GM19240 (cell line): ENCODE results near the gene TBC1D10A.

Experiments used
- DNase-seq: peaks from one replicate; pipeline ENCODE4 v3.0.0; 2011; ENCODE audit warnings: low spot score; ENCODE audit not compliant: insufficient read length

The TBC1D10A gene

DNA sequence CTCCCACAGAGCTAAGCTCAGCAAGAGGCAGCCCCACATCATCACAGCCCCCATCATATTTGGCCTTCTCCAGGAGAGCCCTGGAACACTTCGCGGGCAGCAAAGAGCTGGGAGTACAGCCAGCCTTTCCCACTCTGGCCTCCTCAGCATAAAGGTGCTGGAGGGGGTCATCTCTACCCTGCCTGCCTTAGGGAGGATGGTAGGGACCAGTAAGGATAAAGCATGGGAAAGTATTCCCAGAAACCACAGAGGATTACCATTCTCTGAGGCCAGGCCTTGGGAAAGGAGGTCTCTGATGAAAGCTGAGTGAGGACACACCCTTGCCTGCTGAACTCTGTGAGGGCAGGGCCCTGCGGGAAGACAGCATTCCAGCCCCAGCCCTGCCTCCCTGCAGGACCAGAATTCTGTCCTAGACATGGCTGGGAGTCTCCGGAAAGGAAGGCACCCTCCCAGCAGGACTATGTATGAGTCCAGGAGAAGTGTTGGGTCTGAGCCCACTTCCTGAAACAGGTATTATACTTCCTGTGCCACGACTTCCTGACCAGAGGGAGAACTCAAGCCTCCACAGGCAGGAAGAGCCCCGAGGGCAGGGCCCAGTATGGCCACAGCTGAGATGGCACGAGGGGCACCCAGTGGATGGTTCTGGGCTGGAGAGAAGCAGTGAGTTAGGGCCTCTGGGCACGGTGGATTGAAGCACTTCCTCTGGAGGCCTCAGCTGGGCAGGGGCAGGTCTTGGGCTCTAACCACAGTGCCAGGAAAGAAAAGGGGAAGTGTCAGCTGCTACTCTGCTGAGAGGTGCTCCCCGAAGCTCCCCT, 24.5 kb downstream of the TBC1D10A start:
- DNase-seq, result no peak

DNA sequence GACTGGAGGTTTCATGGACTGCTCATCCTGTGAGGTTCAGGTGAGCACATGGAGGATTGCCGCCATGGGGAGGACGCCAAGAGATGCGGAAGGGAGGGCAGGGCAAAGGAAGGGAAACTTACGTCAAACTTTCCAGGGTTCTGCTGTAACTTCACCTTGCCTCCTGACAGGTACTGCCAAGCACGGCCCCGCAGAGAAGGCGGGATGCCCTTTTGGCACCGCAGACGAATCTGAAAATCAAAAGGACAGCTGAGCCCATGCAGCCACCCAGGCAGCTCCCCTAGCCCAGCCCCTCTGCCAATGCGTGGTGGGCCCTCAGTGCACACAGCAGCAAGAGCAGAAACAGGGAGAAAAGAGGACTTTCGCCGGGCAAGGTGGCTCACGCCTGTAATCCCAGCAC, 27.4 kb downstream of the TBC1D10A start:
- DNase-seq, result no peak

DNA sequence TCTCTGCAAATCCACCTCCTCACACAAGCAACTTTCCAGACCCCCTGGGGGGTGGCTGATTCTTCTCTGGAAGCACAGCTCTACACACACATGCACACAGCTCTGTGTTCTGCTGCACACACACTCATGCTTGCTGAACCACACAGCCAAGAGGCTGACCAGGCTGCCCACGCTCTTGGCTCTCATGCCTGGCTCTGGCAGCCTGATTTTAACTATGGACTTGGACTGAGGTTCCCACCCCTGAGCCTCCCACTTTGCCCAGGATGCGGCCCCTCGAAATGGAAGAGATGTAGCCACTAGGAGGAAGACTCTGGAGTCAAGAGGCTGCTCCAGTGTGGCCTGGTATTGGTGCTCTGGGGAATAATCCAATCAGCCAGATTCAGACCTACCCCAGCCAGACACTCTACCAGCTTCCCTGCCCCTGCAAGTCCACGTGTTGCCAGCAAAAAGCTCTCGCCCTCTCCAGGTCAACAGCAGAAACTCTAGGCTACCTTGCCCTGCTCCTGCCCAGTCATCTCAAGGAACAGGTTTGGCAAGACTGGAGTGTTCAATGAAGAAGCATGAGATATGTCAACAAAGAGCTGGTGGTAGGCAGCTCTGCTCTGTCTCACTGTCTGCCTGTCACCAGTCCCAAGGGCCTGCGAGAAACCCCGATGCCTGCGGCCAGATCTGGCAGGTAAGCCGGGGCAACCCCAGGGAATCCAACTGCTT, 28.6 kb downstream of the TBC1D10A start:
- no peak for DNase-seq

DNA sequence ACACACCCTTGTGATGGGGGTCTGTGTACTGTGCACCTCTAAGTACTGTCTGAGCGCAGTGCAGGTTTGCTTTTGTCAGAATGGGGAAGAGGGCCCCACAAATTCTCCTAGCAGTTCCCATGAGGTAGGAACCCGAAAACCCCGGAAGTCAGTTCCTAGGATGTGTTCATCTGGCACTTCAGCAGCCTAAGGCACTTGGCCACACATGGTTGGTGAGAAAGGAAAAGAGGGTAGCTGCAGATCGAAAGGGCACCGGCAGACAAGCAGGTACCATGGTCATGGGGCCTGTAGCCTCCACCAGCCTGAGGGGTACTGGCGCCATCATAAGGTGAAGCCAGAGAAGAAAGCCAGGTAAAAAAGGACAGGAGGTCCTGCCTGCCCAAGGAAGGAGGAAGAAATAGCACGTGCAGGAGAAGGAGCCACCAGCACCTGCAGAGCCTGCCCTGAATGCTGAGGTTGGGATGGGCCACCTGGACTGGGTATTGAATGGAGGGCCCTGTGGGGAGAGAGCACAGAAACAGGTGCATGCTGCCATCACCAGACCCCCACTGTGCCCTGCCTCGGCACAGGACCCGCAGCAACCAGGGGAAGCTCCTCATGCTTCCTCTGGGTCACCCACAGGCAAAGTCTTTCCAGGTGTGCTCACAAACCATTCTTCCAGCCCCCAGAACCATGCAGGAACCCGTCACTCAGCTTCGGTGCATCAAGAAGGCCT, 29.3 kb downstream of the TBC1D10A start:
- DNase-seq, result no peak

DNA sequence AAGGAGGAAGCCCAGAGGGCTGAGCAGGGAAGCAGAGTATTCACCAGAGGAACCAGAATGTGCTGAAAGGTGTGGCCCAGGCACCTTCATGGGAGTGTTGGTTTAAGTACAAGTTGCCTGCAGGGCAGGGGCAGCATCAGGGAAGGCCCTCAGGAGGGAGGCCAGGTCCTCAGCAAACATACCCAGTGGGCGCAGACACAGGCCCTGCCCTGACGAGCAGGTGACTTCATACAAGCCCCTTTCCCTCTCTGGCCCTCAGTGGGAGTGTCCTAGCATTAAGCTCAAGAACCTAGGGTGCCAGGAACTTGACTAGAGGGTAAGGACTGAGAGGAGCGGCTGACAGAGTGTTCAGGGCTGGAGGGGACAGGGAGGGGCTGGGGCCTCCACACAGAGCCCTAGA, 29.9 kb downstream of the TBC1D10A start:
- no peak for DNase-seq

DNA sequence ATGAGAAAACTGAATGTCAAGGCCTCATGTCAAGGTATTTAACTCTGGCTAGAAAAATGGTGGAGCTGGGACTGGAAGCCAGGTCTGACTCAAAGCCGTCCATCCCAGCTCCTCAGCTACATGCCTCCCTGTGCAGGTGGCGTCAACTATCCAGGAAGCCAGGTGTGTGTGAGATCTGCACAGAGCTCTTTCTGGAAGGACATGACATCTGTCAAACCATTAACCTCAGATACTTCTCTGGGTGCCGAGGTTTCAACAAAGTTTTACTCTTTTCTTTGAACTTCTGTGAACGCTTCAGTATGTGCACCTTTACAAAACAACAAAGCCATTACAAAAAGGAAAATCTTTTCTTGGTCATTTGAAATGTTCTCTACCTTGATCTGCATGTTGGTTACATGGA, 30.4 kb downstream of the TBC1D10A start:
- DNase-seq, result no peak

DNA sequence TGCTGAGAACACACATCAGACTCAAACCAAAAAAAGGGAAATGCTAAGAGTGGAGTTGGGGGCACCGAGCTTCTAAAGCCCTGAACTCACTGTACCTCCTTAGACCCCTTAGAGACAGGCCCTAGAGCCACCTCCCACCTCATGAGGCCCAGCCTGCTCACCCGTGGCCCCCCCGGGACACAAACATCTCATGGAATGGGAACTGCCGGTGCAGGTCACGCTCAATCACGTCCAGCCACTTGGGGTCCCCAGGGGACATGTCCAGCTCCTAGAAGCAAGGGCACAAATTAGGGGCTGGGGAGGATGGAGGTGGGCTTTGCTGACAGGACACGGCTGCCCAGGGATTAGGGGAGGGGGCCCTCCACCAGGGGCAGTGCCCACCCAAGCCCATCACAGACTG, 31.2 kb downstream of the TBC1D10A start:
- DNase-seq, result no peak

DNA sequence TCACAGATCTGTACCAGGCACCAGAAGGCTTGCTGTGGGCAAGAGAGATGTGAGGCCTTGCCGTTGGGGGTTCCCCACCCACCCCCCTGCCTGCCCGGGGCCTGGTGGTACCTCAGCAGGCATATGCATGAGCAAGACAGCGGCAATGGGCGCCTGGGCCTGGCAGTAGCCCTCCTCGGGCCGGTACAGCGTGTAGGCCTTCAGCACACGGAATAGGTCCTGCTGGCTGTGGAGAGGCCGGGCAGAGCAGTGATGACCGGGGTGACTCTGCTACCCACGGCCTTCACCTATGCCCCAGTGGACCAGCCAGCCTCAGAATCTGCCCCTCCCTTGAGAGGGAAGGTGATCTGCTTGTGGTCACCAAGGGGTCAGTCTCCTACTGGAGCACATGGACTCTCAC, 31.9 kb downstream of the TBC1D10A start:
- DNase-seq, result no peak

DNA sequence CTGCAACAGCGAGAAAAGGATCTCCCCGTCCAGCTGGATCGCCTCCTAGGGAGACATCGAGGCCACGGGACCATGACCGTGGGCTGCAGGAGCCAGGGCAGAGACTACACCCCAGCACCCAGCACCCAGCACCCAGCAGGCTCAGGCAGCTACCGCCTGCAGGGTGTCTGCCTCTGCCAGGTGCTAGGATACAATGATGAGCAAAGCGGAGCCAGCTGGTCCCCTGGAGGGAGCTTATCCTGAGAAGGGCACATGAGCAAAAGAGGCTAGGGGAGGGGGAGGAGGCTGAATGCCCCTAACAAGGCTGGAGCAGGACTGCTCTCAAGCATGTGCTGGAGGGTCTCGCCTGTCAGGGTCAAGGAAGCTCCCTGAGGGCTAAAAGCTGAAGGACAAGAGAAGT, 32.7 kb downstream of the TBC1D10A start:
- DNase-seq, result no peak

DNA sequence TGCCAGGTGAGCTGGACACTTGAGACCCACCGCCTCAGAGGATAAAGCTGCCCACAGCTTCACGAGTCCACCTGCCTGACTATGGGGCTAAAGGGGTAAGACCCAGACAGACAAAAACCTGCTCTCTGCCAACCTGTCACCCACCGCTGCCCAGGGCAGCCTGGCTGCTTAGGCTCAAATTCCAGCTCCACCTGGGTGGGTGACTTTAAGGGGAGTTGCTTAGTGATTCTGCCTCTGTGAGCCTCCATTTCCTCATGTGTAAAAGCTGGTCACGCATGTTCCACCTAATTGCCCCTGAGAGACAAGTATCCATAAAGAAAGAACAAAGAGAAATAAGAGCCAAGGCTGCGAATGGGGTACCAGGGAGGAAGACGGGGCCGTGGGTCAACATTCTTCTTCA, 33.7 kb downstream of the TBC1D10A start:
- no peak for DNase-seq

DNA sequence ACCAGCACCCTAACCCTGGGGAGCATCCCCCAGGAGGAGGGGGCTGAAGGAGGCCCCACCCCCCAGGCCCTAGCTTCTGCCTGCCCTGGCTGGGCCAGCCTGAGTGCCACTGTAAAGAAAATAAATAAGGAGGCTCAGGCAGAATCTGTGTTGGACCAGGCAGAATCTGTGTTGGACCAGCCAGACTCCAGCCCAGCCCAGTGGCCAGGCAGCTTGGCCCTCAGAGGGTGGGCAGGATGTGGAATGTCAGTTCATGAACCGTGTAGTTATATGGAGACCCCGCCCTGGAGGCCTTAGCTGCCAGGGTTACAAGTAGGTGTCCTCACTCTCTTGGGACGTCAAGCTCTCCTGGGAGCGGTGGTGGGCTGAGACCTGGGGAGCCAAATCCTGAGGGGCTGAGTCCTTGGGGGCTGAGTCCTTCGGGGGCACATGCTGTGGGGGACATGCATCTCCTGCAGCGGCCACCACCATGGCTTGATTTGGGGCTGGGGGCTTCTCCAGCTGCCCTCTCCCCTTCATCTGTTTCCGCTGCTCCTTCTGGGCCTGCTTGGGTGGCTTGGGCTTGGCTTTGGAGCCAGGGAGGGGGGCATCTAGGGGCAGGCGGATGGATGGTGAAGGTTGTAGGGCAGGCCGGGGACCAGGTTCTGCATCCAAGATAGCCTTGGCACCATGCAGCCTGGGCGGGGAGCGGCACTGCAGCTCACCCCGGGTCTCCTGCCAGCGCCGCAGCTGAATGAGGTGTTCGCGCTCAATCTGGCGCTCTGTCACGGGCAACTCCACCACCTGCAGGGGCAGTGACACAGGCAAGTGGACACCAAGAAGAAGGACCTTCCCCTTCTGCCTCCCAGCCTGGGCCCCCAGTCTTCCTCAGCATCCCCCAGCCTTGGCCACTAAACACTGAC, 34.4 kb downstream of the TBC1D10A start:
- no peak for DNase-seq

DNA sequence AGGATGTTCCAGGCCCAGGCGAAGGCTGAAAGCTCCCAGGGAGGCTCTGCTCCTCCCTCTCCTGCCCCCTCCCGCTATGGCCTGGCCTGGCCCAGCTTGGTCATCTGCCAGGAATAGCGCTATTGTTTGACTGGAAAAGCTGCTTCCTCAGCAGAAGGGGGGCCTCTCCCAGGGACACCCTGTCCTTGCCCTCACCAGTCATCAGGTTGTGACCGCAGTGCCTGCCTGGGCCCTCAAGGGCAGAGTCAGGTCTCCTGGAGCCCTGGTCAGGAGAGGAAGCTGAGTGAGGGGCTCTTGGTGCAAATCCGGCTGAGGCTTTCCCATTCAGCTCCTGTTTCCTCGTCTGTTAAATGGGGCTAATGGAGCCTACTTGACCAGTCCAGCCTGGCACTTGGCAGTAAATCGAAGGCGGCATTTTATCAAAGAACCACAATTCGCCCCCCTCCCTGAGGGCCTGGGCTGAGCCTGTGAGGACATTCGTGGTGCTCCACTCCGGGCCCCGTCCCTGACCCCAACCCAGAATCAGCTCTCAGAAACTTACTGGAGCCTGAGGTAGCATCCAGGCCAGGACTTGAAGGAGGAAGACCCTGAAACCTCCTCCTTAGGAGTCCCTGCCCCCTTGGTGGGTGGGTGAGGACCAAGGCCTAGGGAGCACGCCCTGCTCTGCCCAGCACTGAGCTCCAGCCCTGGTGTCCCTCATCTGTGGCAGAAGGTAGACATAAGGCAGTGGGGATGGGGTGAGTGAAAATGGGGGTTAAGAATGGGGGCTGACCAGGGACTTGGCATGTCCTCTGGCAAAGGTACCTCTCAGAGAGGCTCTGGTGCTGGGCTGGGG, 35.5 kb downstream of the TBC1D10A start:
- DNase-seq, result no peak

DNA sequence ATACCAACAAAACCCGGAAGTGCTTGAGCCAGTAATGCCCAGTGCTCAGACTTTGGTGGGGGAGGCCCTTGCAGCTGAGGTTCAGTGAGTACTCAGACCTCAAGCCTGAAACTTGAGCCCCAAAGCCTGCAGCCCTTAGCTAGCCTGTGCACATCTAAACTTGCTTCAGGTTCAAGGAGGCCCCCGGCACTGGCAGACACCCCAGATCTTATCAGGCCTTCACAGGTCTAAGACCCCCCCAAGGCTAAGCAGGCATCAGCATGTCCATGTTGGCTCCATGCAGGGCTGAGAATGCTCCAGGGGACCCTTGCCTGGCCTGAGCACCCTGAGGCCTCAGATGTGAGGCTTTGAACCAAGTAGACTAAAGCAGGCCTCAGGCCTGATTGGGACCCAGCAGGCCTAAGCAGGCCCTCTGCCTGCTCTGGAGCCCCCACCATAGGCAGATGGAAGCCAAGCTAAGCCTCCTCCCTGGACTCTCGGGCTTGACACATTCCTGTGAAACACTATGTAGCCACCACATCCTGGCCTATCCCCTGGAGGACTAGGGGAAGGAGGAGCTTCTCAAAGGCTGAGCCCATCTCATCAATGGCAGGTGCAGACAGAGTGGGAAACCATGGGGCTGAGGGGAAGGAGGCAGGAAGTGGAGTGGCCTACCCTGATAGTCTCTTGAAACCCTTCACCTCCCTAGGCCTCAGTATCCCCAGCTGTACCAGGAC, 36.2 kb downstream of the TBC1D10A start:
- DNase-seq, result no peak

DNA sequence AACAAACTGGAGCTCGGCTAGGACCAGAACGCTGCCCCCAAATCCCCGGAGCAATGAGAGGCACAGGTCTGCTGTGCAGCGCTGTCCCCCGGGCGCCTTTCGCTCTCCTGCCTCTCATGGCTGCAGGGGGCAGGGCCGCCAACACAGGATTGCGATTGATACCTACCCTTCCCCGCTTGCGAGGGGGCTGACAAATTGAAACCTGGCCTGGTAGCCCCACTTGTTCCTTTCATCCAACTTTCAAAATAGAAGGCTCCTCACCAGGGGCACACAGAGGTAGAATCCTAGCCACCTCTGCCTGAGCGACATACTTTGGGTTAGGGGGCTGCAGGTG, 36.8 kb downstream of the TBC1D10A start:
- DNase-seq, result no peak

DNA sequence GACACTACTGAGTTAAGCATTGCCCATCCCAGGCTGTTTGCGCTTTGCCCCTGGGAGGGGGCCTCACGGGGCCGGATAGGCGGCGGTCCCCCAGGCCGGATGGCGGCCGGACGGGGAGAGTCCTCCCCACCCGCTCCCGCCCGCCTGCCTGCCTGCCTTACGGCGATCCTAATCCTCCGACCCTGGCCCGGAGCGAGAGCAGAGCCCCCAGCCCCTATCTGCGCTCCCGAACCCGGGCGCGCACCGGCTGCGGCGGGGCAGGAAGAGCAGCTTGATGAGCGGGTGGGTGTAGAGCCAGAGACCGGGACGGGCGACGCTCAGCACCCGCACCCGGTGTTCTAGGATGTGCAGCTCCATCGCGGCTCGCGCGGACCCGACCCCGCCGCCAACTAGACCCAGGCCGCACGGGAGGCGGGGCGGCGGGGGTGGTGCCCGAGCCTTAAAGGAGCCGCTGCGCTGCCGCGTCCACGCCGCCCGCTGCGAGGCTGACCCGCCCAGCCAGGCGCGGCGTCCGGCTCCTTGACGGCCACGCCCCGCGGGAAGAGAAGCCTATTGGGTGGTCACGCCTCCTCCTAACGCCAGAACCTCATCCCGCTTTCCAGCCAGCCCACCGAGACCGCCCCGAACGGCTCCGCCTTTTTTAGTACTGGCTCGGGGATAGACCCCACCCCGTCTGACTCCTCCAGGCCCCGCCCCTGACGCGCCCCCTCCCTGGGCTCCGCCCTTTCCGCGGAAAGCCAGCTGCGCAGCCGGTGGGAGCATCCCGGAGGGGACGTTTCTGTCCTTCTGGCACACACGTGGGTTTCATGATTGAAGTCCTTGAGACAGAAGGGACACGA, 37.4 kb downstream of the TBC1D10A start, which contains the start of gene CASTOR1:
CASTOR1 (minus strand) TSS at position 365 of the 839 bp plus-strand sequence; CDS start at position 357, 8 bp downstream.
- peak; percentile 90 for DNase-seq

DNA sequence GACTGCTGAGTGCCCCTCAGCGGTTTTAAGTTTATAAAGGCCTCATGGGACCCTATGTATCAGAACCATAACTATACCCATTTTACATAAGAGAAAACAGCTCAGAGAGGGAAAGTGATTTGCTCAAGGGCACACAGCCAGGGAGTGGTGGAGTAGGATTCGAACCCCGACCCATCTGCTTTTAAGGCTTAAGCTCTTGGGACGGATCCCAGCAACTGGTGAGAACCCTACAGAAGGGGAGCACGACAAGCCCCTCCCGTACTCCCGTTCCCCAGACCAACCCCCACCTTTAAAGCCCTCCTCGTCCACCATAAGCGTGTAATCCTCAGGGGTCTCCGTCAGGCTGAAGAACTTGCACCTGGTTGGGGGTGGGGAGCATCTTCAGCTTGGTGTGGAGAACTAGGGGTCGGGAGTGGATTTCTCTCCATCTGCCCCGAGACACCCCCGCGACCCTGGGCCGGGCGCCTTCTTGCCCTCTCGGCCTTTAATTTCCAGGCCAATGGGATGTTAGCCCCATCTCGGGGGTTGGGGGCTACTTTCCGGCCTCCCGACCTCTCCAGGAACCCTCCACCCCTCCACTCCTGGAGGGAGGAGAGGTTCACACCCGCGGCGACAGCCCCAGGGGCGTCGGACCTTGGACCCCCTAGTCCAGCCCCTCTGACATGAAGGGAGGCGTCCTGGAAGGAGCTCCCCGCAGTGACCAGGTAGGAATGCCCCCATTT, 38.2 kb downstream of the TBC1D10A start:
- no peak for DNase-seq

DNA sequence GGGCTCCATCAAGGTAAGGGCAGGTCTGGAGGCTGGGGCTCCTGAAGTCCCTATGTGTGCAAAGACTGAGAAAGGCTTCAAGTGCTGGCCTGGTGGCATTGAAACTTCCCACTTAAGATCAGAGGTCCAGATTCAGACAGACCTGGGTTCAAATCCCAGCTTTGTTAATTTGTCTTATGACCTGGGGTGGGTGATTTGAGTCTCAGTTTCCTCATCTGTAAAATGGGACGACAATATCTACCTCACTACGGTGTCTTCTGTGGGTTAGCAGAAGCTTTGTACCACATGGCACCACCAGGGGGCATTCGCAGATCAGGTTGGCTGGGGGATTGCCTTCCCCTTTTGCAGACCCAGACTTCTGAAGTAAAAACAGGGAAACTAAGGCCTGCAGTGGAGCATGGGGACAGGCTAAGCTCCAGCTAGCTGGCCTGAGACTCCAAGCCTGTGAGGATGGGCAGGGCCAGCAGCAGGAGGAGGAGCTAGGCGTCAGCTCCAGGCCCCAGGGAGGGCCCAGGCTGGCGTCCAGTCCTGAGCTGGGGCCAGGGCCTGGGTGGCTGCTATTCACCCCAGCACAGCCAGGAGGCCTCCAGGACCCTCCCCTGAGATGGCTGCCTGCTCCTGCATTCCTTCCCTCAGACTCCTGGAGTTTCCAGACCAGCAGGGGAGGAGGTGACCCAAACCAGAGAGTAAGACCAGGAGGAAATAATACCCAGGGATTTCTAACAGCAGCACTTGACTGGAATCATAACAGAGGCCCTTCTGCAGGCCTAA, 38.9 kb downstream of the TBC1D10A start:
- peak; percentile 58 for DNase-seq
